ENCODE results near the gene PRR19. TPM values are rescaled to one million over a fixed set of nuclear protein-coding genes. Genes with fewer than 3 reads are reported as not detected.
A peak's percentile ranks its signal among the peaks of the same experiment; 100 is the strongest.

PRR19 gene
- total RNA-seq, 6 experiments from 2014 or later, result 0.67 to 2.0 (median 0.86) TPM

- Mint-ChIP-seq H3K36me3 (ENCODE audit: low read depth) (no peaks in the 10 kb centered on the region; the same call in 1 of the 2 replicates), H3K4me3 (peak within 1 kb of the TSS; percentile 74), H3K4me1 (ENCODE audit: low read depth) (peaks cover 15% of the 10 kb centered on the region), H3K27ac (no peak within 1 kb of the TSS), H3K9me3 (no peaks in the 10 kb centered on the region), H3K27me3 (ENCODE audit: insufficient read depth) (peaks cover 32% of the 10 kb centered on the region)
- no peak for DNase-seq
- TF ChIP-seq CTCF (IDR thresholded peaks at IDR 0.05), result peak; percentile 42
These were observed 11.3 kb downstream of the PRR19 start, which contains the start of gene TMEM145 for GRCh38 chr19:42313096-42313839. TSS of gene TMEM145 (plus strand) at chr19:42313309. CDS start at chr19:42313377, 68 bp downstream.

GRCh38 chr19:42313840-42314755 is 12.2 kb downstream of the PRR19 start:
- H3K4me1 Mint-ChIP-seq (ENCODE audit: low read depth), result peaks cover 15% of the 10 kb centered on the region
- no peaks in the 10 kb centered on the region for H3K36me3 Mint-ChIP-seq (ENCODE audit: low read depth)
- H3K9me3 Mint-ChIP-seq, result no peaks in the 10 kb centered on the region
- no peak for TF ChIP-seq CTCF (IDR thresholded peaks at IDR 0.05)
- DNase-seq, result no peak
- H3K27me3 Mint-ChIP-seq (ENCODE audit: insufficient read depth), result peaks cover 32% of the 10 kb centered on the region
- H3K27ac Mint-ChIP-seq, result no peak overlapping the region
- peak overlapping the region; percentile 74 for H3K4me3 Mint-ChIP-seq

- H3K36me3 Mint-ChIP-seq (ENCODE audit: low read depth), result no peaks in the 10 kb centered on the region
- H3K27ac Mint-ChIP-seq, result no peak overlapping the region
- no peak for DNase-seq
- H3K9me3 Mint-ChIP-seq, result no peaks in the 10 kb centered on the region
- peaks cover 32% of the 10 kb centered on the region for H3K27me3 Mint-ChIP-seq (ENCODE audit: insufficient read depth)
- no peak overlapping the region for H3K4me3 Mint-ChIP-seq
- H3K4me1 Mint-ChIP-seq (ENCODE audit: low read depth), result peaks cover 15% of the 10 kb centered on the region
- no peak for TF ChIP-seq CTCF (IDR thresholded peaks at IDR 0.05)
These were observed 13.1 kb downstream of the PRR19 start for GRCh38 chr19:42315024-42315423.

GRCh38 chr19:42316223-42317211 is 14.6 kb downstream of the PRR19 start:
- no peaks in the 10 kb centered on the region for H3K36me3 Mint-ChIP-seq (ENCODE audit: low read depth)
- TF ChIP-seq CTCF (IDR thresholded peaks at IDR 0.05), result no peak
- H3K4me3 Mint-ChIP-seq, result peak overlapping the region; percentile 56
- H3K9me3 Mint-ChIP-seq, result no peaks in the 10 kb centered on the region
- peaks cover 15% of the 10 kb centered on the region for H3K4me1 Mint-ChIP-seq (ENCODE audit: low read depth)
- peak overlapping the region; percentile 53 for H3K27ac Mint-ChIP-seq
- peak; percentile 28 for DNase-seq
- H3K27me3 Mint-ChIP-seq (ENCODE audit: insufficient read depth), result peaks cover 35% of the 10 kb centered on the region

GRCh38 chr19:42317535-42317934 is 15.6 kb downstream of the PRR19 start:
- peaks cover 34% of the 10 kb centered on the region for H3K27me3 Mint-ChIP-seq (ENCODE audit: insufficient read depth)
- TF ChIP-seq CTCF (IDR thresholded peaks at IDR 0.05), result no peak
- H3K27ac Mint-ChIP-seq, result peak overlapping the region; percentile 53
- no peak overlapping the region for H3K4me3 Mint-ChIP-seq
- no peak for DNase-seq
- no peaks in the 10 kb centered on the region for H3K36me3 Mint-ChIP-seq (ENCODE audit: low read depth)
- no peaks in the 10 kb centered on the region for H3K9me3 Mint-ChIP-seq
- peaks cover 15% of the 10 kb centered on the region for H3K4me1 Mint-ChIP-seq (ENCODE audit: low read depth)
